Measurements from ENCODE around the gene ZYG11B.
"Not testable (repeated sequence)": the region's sequence is repeated elsewhere in the genome, so short reads cannot be mapped to it uniquely, and the experiment has no call there.

ZYG11B gene

DNA sequence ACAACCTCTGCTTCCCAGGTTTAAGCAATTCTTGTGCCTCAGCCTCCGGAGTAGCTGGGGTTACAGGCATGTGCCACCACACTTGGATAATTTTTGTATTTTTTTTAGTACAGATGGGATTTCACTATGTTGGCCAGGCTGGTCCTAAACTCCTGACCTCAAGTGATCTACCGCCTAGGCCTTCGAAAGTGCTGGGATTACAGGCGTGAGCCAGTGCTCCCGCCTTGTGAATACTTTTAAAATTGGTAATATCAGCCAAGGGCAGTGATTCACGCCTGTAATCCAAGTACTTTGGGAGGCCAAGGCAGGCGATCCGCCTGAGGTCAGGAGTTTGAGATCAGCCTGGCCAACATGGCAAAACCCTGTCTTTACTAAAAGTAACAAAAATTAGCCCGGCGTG is 33.7 kb downstream of the ZYG11B start:
- no peak for DNase-seq

GRCh38 chr1:52767596-52768280 is 41.5 kb downstream of the ZYG11B start:
- DNase-seq: no peak

DNA sequence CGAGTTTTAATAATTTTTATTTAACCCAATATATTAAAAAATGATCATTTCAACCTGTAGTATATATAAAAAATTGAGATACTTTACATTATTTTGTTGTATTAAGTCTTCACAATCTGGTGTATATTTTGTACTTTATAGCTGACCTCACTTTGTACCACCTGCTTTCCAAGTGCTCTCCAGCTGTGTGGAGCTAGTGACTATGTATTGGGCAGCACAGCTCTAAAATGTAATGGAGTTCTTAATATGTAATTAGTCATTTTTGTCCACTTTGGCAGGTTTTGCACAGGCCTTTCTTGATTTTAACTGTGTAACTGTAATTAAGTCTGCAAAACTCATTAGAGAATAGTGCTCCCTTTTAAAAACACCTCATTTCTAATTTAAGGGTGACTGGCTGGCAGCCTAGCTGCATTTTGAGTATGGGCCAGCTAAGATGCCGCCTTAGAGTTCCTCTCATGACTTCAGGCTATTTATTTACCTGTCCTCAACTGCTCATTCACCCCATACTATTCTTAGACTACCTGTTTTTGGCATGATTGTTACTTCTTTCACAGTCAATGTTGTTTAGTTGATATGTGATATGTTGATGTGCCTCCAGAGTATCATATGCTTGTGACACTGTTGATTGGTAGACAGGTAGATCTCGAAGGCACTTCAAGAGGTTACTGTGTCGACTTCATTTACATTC is 43.2 kb downstream of the ZYG11B start:
- no peak for DNase-seq

GRCh38 chr1:52771384-52771783 is 45.1 kb downstream of the ZYG11B start:
- DNase-seq: no peak

DNA sequence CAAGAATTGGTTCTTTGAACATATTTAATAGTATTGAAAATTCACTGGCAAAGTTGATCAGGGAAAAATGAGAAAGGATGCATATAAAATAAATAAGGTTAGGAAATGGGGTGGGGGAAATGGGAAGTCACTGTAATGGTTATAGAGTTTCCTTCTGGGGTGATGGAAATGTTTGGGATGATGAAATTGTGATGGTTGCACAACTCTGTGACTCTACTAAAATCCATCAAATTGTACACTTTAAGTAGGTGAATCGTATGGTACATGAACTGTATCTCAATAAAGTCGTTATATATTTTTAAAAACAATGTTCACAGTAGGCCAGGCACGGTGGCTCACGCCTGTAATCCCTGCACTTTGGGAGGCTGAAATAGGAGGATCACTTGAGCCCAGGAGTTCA is 59.9 kb downstream of the ZYG11B start:
- DNase-seq: no peak

GRCh38 chr1:52790429-52790828 is 64.2 kb downstream of the ZYG11B start:
- DNase-seq: not testable (repeated sequence)

DNA sequence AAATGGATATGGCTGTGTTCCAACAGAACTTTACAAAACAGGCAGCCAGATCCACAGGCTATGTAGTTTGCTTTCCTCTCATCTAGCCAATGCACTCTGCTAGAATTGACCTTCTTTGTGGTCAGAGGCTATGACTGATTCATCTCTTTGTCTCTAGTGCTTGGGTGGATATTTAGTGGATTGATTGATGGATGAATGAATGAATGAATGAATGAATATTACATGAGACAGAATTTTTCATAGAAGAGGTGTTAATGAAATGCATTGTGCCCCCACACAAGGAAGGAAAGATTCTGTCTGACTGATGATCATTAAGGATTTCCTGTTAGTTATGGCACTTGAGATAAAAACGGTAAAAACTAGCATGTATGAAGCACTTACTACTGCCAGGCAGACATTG is 65.8 kb downstream of the ZYG11B start:
- DNase-seq: no peak

DNA sequence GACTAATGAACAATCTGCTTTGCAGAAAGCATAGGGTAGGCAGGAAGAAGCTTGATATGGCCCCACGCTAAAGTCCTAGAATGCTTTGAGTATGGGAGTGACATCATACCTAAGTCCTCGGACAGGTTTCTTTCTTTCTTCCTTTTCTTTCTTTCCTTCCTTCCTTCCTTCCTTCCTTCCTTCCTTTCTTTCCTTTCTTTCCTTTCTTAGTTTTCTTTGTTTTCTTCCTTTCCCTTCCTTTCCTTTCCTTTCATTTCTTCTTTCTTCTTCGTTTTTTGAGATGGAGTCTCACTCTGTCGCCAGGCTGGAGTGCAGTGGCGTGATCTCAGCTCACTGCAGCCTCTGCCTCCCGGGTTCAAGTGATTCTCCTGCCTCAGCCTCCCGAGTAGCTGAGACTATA is 67.5 kb downstream of the ZYG11B start:
- DNase-seq: not testable (repeated sequence)

GRCh38 chr1:52795464-52795863 is 69.2 kb downstream of the ZYG11B start:
- no peak for DNase-seq

- no peak for DNase-seq
Measured at GRCh38 chr1:52798331-52798730, 72.1 kb downstream of the ZYG11B start.

DNA sequence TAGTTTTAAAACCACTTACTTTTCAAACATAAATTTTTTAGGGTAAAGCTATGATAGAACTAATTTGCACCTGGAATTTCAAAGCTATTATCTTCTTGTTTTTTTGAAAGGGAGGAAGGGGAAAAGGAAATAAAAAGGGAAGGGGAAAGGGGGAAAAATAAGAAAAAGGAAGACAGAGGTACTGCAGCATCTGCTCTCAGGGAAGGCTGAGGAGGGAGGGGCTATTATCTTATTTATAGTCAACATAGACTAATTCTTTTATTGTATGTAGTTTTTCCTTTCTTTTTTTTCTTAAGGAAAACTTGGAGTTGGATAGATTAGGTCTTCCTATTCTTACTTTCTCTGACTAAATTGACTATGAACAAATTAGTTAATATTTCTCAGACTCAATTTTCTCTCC is 74.8 kb downstream of the ZYG11B start:
- no peak for DNase-seq

DNA sequence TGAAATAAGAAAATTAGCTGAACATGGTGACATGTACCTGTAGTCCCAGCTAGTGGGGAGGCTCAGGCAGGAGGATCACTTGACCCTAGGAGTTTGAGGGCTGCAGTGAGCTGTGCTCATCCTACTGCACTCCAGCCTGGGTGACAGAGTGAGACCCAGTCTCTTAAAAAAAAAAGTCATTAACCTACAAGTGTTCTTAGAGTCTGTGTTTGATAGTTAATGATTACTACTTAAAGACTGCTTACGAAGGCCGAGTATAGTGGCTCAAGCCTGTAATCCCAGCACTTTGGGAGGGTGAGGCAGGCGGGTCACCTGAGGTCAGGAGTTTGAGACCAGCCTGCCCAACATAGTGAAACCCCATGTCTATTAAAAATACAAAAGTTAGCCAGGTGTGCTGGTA is 77.8 kb downstream of the ZYG11B start:
- DNase-seq: not testable (repeated sequence)

GRCh38 chr1:52814465-52814864 is 88.2 kb downstream of the ZYG11B start:
- DNase-seq: no peak

DNA sequence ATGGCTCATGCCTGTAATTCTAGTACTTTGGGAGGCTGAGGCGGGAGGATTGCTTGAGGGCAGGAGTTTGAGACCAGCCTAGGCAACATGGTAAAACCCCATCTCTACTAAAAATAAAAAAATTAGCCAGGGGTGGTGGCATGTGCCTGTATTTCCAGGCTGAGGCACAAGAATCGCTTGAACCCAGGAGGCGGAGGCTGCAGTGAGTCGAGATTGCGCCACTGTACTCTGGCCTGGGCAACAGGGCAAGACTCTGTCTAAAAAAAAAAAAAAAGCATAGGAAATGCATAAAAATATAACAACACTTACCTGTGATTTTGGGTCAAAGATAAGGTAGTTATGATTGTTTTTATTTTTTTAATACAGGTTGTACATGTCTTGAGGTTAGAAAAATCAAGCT is 94.6 kb downstream of the ZYG11B start:
- DNase-seq: not testable (repeated sequence)

DNA sequence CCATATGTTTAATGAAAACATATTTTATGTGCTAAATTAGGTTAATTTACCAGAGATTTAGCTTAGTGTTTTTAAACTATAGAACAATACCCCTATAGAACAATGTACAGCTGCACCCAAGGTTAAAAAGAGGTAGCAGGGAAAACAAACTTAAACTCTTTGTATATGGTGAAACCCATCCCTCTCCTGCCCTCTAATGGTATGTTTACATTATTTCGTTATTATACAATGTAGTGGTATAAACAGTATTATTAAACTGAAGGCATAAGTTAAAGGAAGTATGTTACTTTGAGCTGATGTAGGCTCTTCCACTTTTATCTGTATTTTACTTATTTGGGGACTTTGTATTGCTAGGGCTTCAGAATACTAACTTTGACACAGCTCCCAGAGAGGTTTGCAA is 99.6 kb downstream of the ZYG11B start:
- DNase-seq: no peak

GRCh38 chr1:52834798-52835197 is 108.5 kb downstream of the ZYG11B start:
- no peak for DNase-seq

- no peak for DNase-seq
Measured at GRCh38 chr1:52836035-52836434, 109.8 kb downstream of the ZYG11B start.

GRCh38 chr1:52839175-52839574 is 112.9 kb downstream of the ZYG11B start:
- not testable (repeated sequence) for DNase-seq

GRCh38 chr1:52842643-52843310 is 116.5 kb downstream of the ZYG11B start, which contains the start of gene ZYG11A:
Gene ZYG11A (plus strand): TSS chr1:52842760. CDS start chr1:52842884, 124 bp downstream.
- DNase-seq: peak; percentile 75

DNA sequence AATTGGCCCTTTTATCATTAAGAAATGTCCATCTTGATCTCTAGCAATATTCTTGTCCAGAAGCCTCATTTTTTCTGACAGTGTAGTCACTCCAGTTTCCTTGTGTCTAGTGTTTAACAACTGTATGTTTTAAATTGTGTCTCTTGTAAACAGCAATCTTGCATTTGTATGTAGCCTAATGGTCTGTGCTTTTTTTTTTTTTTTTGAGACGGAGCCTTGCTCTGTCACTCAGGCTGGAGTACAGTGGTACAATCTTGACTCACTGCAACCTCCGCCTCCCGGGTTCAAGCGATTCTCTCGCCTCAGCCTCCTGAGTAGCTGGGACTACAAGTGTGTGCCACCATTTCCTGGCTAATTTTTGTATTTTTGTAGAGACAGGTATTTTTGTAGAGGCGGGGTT is 118.9 kb downstream of the ZYG11B start:
- DNase-seq: not testable (repeated sequence)

DNA sequence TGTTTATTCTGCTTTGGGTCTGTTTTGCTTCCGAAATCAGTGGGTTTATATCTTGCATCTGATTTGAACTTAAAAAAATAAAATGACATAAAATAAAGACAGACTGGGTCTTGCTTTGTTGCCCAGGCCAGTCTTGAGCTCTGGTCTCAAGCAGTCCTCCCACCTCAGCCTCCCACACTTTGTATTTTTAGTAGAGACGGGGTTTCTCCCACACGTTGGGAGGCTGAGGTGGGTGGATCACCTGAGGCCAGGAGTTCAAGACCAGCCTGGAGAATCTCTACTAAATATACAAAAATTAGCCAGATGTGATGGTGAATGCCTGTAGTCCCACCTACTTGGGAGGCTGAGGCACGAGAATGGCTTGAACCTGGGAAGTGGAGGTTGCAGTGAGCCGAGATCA is 122.2 kb downstream of the ZYG11B start:
- DNase-seq: no peak

DNA sequence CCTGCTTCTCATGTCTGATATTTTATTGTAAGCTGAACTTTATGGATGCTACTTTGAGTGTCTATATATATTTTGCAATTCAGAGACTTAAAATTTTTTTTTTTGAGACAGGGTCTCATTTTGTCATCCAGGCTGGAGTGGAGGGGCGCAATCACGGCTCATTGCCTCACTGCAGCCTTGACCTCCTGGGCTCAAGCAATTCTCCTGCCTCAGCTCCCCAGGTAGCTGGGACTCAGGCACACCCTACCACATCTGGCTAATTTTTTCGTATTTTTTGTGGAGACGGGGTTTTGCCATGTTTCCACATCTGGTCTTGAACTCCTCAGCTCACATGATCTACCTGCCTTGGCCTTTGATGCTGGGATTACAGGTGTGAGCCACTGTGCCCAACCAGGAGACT is 124.7 kb downstream of the ZYG11B start:
- DNase-seq: no peak

GRCh38 chr1:52852854-52853253 is 126.6 kb downstream of the ZYG11B start:
- DNase-seq: no peak

- no peak for DNase-seq
Measured at GRCh38 chr1:52855584-52855983, 129.3 kb downstream of the ZYG11B start.

All from activated T-cell treated with anti-CD3 and anti-CD28 coated beads, Interleukin-2, amount 50 U/mL, for 1 hour (primary cell).